Activated T-cell treated with anti-CD3 and anti-CD28 coated beads, Interleukin-2, amount 50 U/mL, for 24 hours (primary cell): ENCODE measurements around the gene BPI.
A peak's percentile ranks its signal among the peaks of the same experiment; 100 is the strongest.
"Not testable (repeated sequence)": the region's sequence is repeated elsewhere in the genome, so short reads cannot be mapped to it uniquely, and the experiment has no call there.

Experiments used
- DNase-seq: peaks from one replicate; pipeline ENCODE4 v3.0.0-alpha.2; 2020
- H3K27ac Mint-ChIP-seq: 2 replicates; pipeline ENCODE4 v1.8.0; 2020; ENCODE audit warnings: mild to moderate bottlenecking, mixed read lengths
- H3K27me3 Mint-ChIP-seq: 2 replicates; pipeline ENCODE4 v1.8.0; 2020; ENCODE audit warnings: mixed read lengths
- H3K36me3 Mint-ChIP-seq: 2 replicates; pipeline ENCODE4 v1.8.0; 2020; ENCODE audit warnings: low read depth, mixed read lengths
- H3K4me1 Mint-ChIP-seq: 2 replicates; pipeline ENCODE4 v1.8.0; 2020; ENCODE audit warnings: low read depth, mixed read lengths
- H3K4me3 Mint-ChIP-seq: 2 replicates; pipeline ENCODE4 v1.8.0; 2020; ENCODE audit warnings: mild to moderate bottlenecking, moderate library complexity, mixed read lengths
- H3K9me3 Mint-ChIP-seq: 2 replicates; pipeline ENCODE4 v1.8.0; 2020; ENCODE audit warnings: mixed read lengths

BPI gene

GRCh38 chr20:38304845-38305447 is 990 bp downstream of the BPI start:
- H3K9me3 Mint-ChIP-seq: no peaks in the 10 kb centered on the region
- H3K4me3 Mint-ChIP-seq: no peak overlapping the region
- no peaks in the 10 kb centered on the region for H3K36me3 Mint-ChIP-seq
- DNase-seq: peak; percentile 34
- H3K4me1 Mint-ChIP-seq: peaks cover 14% of the 10 kb centered on the region
- H3K27ac Mint-ChIP-seq: no peak overlapping the region
- peaks cover 80% of the 10 kb centered on the region for H3K27me3 Mint-ChIP-seq

- Mint-ChIP-seq H3K27ac (no peak overlapping the region), H3K4me3 (no peak overlapping the region), H3K27me3 (peaks cover 84% of the 10 kb centered on the region), H3K36me3 (no peaks in the 10 kb centered on the region), H3K9me3 (no peaks in the 10 kb centered on the region), H3K4me1 (peaks cover 14% of the 10 kb centered on the region)
- DNase-seq: no peak
These were observed 1.6 kb downstream of the BPI start for GRCh38 chr20:38305541-38305940.

GRCh38 chr20:38306379-38306778 is 2.4 kb downstream of the BPI start:
- Mint-ChIP-seq H3K27ac (no peak overlapping the region), H3K36me3 (no peaks in the 10 kb centered on the region), H3K27me3 (peaks cover 87% of the 10 kb centered on the region)

GRCh38 chr20:38307371-38308046 is 3.6 kb downstream of the BPI start:
- no peak for DNase-seq
- H3K27ac Mint-ChIP-seq: no peak overlapping the region
- no peak overlapping the region for H3K4me3 Mint-ChIP-seq
- H3K9me3 Mint-ChIP-seq: peaks cover 2% of the 10 kb centered on the region
- no peaks in the 10 kb centered on the region for H3K36me3 Mint-ChIP-seq
- peaks cover 86% of the 10 kb centered on the region for H3K27me3 Mint-ChIP-seq
- peaks cover 14% of the 10 kb centered on the region for H3K4me1 Mint-ChIP-seq

More at GRCh38 chr20:38306379-38306778, 2.4 kb downstream of the BPI start:
- Mint-ChIP-seq H3K4me1 (peaks cover 14% of the 10 kb centered on the region), H3K9me3 (no peaks in the 10 kb centered on the region), H3K4me3 (no peak overlapping the region)
- no peak for DNase-seq

- Mint-ChIP-seq H3K27me3 (peaks cover 82% of the 10 kb centered on the region), H3K4me1 (peaks cover 14% of the 10 kb centered on the region), H3K9me3 (peaks cover 4% of the 10 kb centered on the region), H3K4me3 (no peak overlapping the region), H3K36me3 (no peaks in the 10 kb centered on the region), H3K27ac (no peak overlapping the region)
- DNase-seq: no peak
These were observed 4.1 kb downstream of the BPI start for GRCh38 chr20:38308047-38308438.

- H3K36me3 Mint-ChIP-seq: no peaks in the 10 kb centered on the region
- no peak overlapping the region for H3K4me3 Mint-ChIP-seq
- no peak overlapping the region for H3K27ac Mint-ChIP-seq
- H3K9me3 Mint-ChIP-seq: peaks cover 4% of the 10 kb centered on the region
- peaks cover 78% of the 10 kb centered on the region for H3K27me3 Mint-ChIP-seq
- no peak for DNase-seq
- H3K4me1 Mint-ChIP-seq: peaks cover 11% of the 10 kb centered on the region
These were observed 4.5 kb downstream of the BPI start for GRCh38 chr20:38308447-38308846.

GRCh38 chr20:38311091-38311490 is 7.1 kb downstream of the BPI start:
- Mint-ChIP-seq H3K27ac (no peak overlapping the region), H3K4me3 (no peak overlapping the region), H3K4me1 (no peaks in the 10 kb centered on the region), H3K27me3 (peaks cover 55% of the 10 kb centered on the region), H3K36me3 (no peaks in the 10 kb centered on the region), H3K9me3 (peaks cover 4% of the 10 kb centered on the region)
- no peak for DNase-seq

- no peaks in the 10 kb centered on the region for H3K36me3 Mint-ChIP-seq
- peaks cover 55% of the 10 kb centered on the region for H3K27me3 Mint-ChIP-seq
- peaks cover 4% of the 10 kb centered on the region for H3K9me3 Mint-ChIP-seq
- no peak overlapping the region for H3K4me3 Mint-ChIP-seq
- H3K4me1 Mint-ChIP-seq: no peaks in the 10 kb centered on the region
- no peak overlapping the region for H3K27ac Mint-ChIP-seq
- DNase-seq: no peak
These were observed 7.5 kb downstream of the BPI start for GRCh38 chr20:38311491-38311890.

GRCh38 chr20:38313676-38314075 is 9.7 kb downstream of the BPI start:
- Mint-ChIP-seq H3K4me3 (no peak overlapping the region), H3K9me3 (peaks cover 4% of the 10 kb centered on the region), H3K4me1 (no peaks in the 10 kb centered on the region), H3K27me3 (peaks cover 57% of the 10 kb centered on the region), H3K36me3 (no peaks in the 10 kb centered on the region), H3K27ac (no peak overlapping the region)
- DNase-seq: no peak

- not testable (repeated sequence) for DNase-seq, H3K36me3 Mint-ChIP-seq, H3K9me3 Mint-ChIP-seq, H3K27ac Mint-ChIP-seq, H3K4me3 Mint-ChIP-seq, H3K4me1 Mint-ChIP-seq
- peaks cover 61% of the 10 kb centered on the region for H3K27me3 Mint-ChIP-seq
These were observed 10.4 kb downstream of the BPI start for GRCh38 chr20:38314350-38314749.

GRCh38 chr20:38315290-38315966 is 11.5 kb downstream of the BPI start:
- no peak for DNase-seq
- H3K4me1 Mint-ChIP-seq: no peaks in the 10 kb centered on the region
- no peak overlapping the region for H3K4me3 Mint-ChIP-seq
- peaks cover 4% of the 10 kb centered on the region for H3K9me3 Mint-ChIP-seq
- no peak overlapping the region for H3K27ac Mint-ChIP-seq
- H3K36me3 Mint-ChIP-seq: no peaks in the 10 kb centered on the region
- H3K27me3 Mint-ChIP-seq: peaks cover 60% of the 10 kb centered on the region

GRCh38 chr20:38316341-38316740 is 12.4 kb downstream of the BPI start:
- peaks cover 4% of the 10 kb centered on the region for H3K9me3 Mint-ChIP-seq
- H3K4me1 Mint-ChIP-seq: no peaks in the 10 kb centered on the region
- no peak overlapping the region for H3K27ac Mint-ChIP-seq
- no peak for DNase-seq
- H3K36me3 Mint-ChIP-seq: no peaks in the 10 kb centered on the region
- H3K4me3 Mint-ChIP-seq: no peak overlapping the region
- H3K27me3 Mint-ChIP-seq: peaks cover 55% of the 10 kb centered on the region

GRCh38 chr20:38317422-38317821 is 13.5 kb downstream of the BPI start:
- Mint-ChIP-seq H3K4me1 (no peaks in the 10 kb centered on the region), H3K27me3 (peaks cover 54% of the 10 kb centered on the region), H3K9me3 (peaks cover 3% of the 10 kb centered on the region), H3K36me3 (no peaks in the 10 kb centered on the region), H3K27ac (no peak overlapping the region), H3K4me3 (no peak overlapping the region)
- no peak for DNase-seq

- H3K4me1 Mint-ChIP-seq: no peaks in the 10 kb centered on the region
- DNase-seq: no peak
- H3K27ac Mint-ChIP-seq: no peak overlapping the region
- peaks cover 61% of the 10 kb centered on the region for H3K27me3 Mint-ChIP-seq
- no peaks in the 10 kb centered on the region for H3K36me3 Mint-ChIP-seq
- no peak overlapping the region for H3K4me3 Mint-ChIP-seq
- no peaks in the 10 kb centered on the region for H3K9me3 Mint-ChIP-seq
These were observed 16.3 kb downstream of the BPI start for GRCh38 chr20:38320221-38320620.

GRCh38 chr20:38321959-38322598 is 18.1 kb downstream of the BPI start:
- no peaks in the 10 kb centered on the region for H3K4me1 Mint-ChIP-seq
- H3K9me3 Mint-ChIP-seq: no peaks in the 10 kb centered on the region
- no peak for DNase-seq
- no peaks in the 10 kb centered on the region for H3K36me3 Mint-ChIP-seq
- no peak overlapping the region for H3K27ac Mint-ChIP-seq
- peaks cover 53% of the 10 kb centered on the region for H3K27me3 Mint-ChIP-seq
- no peak overlapping the region for H3K4me3 Mint-ChIP-seq
